22Rv1 (cell line): ENCODE data around the gene PIK3AP1.

Source experiments
- CTCF ChIP-seq: fragments of 450-650 bp; IDR thresholded peaks from 2 replicates; pipeline ENCODE4 v1.5.1; 2017; ENCODE audit warnings: mild to moderate bottlenecking
- ZFX ChIP-seq: fragments of 450-650 bp; IDR thresholded peaks from 2 replicates; pipeline ENCODE4 v1.6.1; 2017; ENCODE audit warnings: antibody characterized with exemption, borderline replicate concordance

- no peak for TF ChIP-seq CTCF
- no peak for TF ChIP-seq ZFX
These were observed 95.1 kb downstream of the PIK3AP1 start for GRCh38 chr10:96625173-96625572.
